Islet of Langerhans (tissue), 1 donor: ENCODE results near the gene MRPS10.
"Not testable (repeated sequence)": the region's sequence is repeated elsewhere in the genome, so short reads cannot be mapped to it uniquely, and the experiment has no call there.

Experiments
- FAIRE-seq: peaks from one replicate; lab custom pipeline; 2011; peaks lifted over from hg19 to GRCh38; lab: Jason Lieb, UNC

MRPS10 gene

DNA sequence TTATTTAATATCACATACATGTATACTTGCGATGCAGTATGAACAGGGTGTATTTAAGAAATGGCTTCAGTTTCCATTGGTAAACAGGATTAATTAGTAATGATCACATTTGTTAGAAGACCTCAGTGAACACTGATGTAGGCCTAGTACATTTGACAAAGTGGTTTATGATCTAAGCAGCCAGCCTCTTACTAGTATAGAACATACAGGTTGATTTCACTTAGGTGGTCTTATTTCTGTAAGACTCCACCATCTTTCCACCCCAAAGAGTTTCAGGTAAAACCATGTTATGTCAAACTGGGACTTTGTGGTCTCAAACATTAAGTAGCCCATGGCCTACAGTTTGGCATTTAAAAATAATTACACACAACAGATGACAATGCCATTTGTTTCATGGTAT is 20.2 kb upstream of the MRPS10 start:
- FAIRE-seq, result no peak

- no peak for FAIRE-seq
Observed at GRCh38 chr6:42236682-42237473, 19.2 kb upstream of the MRPS10 start.

DNA sequence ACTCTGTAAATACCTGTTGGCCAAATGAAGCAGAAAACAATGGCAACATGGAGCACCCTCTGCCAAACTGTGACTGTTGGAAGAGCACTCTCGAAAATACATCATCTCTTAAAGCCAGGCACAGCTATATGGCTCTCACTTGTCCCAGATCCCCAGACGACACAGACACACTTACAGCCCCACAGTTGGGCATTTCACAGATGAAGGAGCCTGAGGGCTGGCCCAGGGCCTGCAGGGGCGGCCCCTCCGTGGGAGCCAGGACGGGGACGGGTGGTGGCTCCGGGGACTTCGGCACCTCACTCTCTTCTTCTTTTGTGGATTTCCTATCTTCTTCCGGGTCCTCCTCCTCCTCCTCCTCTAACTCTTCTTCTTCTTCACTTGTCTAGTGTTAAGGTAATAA is 18.4 kb upstream of the MRPS10 start:
- no peak for FAIRE-seq

DNA sequence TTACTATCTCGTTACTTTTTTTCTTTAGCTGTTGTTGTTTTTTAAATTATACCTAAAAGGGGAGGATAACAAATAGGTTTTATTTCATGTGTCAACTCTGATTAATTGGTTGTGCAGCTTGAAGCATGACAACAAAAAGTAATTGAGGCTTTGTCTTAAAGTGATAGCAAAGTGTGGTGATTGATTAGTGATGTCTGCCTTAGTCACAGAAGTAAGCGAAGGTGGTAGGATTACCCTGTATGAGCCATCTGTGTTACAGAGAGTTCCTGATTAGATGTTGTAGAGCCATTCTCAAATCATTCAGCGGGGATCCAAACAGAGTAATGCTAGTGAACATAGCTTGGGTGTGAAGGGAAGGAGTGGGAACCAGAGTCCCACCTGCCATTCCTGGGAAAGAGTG is 14.4 kb upstream of the MRPS10 start:
- no peak for FAIRE-seq

DNA sequence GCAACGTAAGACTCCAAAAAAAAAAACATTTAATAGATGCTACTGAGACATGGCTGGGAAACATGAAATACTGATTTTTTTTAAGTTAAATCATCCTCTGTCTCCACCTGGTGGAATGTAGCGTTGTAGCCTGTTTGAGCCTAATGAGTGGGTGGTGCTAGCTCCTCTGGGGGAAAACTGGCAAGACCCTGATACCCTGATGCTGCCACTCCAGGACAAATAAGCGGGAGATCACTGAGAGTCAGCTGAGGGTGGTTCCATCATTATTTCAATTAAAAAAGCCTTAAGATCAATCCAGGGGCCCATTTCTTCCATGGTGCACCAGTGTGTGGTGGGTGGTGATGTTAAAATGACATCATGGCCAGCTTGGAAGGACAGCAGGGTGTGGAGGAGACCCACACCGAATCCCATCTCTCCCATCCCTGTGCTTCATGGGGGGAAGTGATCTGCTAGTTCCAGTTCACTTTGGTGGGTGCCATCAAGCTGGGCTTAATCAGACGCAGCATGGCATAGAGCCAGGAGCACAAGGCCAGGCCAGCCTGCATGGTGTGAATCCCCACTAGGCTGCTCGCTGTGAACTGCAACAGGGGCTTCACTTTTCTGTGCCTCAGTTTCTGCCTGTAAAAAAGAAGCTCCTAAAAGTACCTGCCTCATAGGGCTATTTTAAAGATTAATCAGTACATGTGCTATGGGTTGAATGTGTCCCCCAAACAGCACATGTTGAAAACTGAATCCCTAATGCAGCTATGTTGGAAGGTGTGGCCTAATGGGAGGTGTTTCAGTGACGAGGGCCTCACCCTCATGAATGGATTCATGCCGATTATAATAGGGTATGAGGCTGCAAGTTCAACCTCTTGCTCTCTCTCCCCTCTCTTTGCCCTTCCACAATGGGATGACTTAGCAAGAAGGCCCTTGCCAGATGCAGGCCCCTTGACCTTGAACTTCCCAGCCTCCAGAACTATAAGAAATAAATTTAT is 13.0 kb upstream of the MRPS10 start:
- FAIRE-seq, result no peak

DNA sequence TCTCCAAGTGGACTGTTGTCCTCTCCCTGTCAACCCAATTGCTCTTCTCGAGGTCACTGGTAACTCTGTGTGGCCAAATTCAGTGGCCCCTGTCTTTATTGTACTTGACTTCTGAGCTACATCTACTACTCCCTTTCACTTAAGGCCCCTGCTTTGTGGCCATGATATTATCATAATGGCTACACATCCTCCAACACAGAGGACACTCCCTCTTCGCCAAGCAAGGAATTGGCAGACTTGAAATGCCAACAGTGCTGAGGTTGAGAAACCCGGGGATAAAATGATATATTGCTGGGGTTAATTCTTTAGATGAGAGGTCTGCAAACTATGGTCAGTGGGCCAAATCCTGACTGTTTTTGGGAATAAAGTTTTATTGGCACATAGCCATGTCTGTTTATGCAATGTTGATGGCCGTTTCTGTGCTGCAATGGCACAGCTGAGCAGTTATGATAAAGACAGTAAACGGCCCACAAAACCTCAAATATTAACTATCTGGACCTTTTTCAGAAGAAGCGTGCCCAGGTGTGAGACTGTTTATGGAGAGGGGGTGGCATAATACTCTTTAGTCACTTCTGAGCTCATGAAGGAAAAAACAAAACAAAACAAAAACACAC is 12.0 kb upstream of the MRPS10 start:
- no peak for FAIRE-seq

DNA sequence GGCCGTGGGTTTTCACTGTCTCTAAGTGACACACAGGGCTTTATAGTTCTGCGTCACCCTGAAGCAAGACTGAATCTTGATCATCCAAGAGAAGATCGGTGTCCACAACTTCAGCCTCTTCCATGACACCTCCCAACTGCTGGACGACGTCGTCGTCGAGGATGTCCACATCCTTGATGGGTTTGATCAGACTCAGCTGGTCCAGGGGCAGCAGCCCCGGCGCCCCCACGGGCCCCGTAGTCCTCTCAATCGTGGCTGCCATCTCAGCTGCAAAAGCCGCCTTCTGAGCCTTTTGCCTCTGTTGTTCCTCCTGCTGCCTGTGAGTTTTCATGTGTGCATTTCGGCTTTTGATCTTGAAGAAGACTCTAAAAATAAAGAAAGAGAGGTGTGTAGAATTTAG is 10.6 kb upstream of the MRPS10 start:
- FAIRE-seq, result no peak

GRCh38 chr6:42227173-42227850 is 9.7 kb upstream of the MRPS10 start:
- FAIRE-seq, result no peak

- no peak for FAIRE-seq
Observed at GRCh38 chr6:42226645-42227143, 9.0 kb upstream of the MRPS10 start.

DNA sequence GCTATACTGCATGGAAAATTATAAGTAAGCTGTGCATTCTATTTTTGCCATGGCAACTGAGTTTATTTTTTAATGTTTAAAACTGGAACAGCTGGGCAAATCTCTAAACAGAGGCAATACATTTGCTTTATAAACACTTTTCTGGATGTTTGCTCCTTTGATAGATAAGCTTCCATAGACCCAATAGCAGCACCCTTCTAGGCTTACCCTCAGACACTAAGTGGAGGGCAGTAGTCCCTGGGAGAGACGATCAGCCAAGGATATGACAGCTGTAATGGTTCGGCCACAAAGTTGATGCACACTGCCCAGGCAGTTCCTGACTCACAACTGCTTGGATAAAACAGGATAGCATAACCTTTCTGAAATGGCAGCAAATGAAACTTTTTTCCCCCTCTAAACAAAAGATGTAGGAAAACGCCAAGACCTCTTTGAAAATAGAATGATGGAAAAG is 8.5 kb upstream of the MRPS10 start:
- no peak for FAIRE-seq

GRCh38 chr6:42225419-42225818 is 7.8 kb upstream of the MRPS10 start:
- FAIRE-seq, result no peak

DNA sequence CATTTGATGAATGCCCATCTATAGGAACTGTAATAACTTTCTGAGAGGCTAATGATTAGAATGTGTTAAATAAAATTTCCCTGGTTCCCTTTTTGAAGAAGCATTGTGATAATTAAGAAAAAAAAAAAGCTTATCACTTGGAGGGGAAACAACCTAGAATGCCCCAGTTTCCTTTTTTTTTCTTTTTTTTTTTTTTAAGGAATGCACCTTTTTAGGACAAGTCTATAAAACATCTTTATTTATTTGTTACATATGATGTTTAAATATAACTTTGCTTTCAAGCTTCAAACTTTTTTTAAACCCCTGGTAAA is 7.3 kb upstream of the MRPS10 start:
- FAIRE-seq, result no peak

GRCh38 chr6:42224222-42225028 is 6.8 kb upstream of the MRPS10 start:
- no peak for FAIRE-seq

DNA sequence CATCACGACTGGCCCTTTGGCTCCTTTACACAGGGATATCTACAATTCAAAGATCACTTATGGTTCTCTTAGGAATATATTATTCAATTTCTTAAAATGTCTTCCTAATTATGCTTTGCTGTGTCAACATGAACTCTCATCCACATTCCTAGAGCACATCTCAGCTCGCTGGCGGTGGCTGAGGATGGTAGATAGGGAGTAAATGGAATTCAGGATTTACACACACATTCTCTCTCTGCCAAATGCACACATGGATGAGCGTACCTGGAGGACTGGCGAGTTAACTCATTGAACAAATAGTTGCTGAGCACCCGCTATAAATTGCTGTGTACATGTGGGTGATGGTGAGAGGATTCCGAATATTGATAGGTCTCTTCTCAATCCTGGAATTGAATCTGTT is 4.8 kb upstream of the MRPS10 start:
- no peak for FAIRE-seq

DNA sequence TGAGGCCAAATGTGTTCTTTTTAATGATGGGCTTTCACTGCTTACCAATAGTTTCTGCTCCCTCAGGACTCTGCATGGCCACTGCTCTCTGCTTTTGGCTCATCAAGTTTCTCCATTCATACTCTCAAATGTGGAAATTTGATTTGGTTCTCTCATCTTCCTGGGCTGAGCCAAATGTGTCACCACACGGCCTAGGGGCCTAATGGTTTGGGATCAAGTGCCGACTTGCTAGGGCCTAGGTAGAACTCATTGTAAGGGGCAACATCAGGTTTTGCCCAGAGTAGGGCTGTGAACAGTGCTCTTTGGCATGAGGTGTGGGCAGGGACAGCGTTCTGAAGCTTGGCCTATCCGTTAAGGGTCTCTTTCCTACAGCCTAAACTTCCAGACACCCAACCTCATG is 3.9 kb upstream of the MRPS10 start:
- no peak for FAIRE-seq

GRCh38 chr6:42220807-42221206 is 3.1 kb upstream of the MRPS10 start:
- FAIRE-seq, result no peak

DNA sequence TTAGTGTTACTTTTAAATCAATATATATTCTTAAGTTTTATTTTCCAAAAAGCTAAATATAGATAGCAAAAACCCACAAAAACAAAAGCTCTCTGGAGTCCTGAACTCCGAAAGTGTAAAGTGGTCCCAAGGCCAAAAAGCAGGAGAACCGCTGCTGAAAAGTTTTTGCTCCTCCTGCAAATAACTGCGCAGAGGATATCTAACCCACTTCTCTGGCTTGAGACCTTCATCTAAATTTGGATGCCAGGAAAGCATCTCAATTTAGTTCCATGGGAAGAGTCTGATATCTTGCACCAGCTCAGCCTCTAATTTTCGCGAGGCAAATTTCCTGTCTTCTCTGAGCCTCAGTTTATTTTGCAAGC is 523 bp downstream of the MRPS10 start:
- FAIRE-seq, result no peak

GRCh38 chr6:42216495-42216894 is 1.2 kb downstream of the MRPS10 start:
- not testable (repeated sequence) for FAIRE-seq

GRCh38 chr6:42212442-42212841 is 5.2 kb downstream of the MRPS10 start:
- FAIRE-seq, result no peak

GRCh38 chr6:42211726-42212125 is 5.9 kb downstream of the MRPS10 start:
- FAIRE-seq, result no peak

DNA sequence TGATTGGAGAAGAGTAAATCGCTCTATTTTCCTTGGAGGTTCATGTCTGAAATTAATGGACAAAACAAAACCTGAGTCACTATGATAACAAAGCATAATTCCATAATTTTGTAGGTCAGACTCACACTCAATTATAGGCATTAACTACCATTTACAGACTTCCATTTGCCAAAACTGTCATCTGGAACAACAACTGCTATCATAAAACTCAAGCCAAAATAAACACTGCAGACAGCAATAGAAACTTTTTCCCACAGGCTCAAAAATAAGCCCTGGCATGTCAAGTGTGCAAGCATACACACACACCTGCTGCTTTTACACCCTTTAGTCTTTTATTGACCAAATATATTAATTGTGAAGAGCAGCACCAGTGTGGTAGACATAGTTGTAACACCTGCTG is 7.1 kb downstream of the MRPS10 start:
- no peak for FAIRE-seq
